DOHH2 (cell line): ENCODE measurements around the gene EDC3.

Source experiments
- H3F3A ChIP-seq: fragments of 200-600 bp; sonication (generic), shearing (Covaris generic); 2 replicates; pipeline ENCODE4 v1.6.0; 2016; ENCODE audit warnings: antibody characterized with exemption, mild to moderate bottlenecking; ENCODE audit not compliant: control insufficient read depth, insufficient read depth
- H3K27ac ChIP-seq: fragments of 200-600 bp; sonication (generic); 2 replicates; pipeline ENCODE4 v1.5.1; 2014; ENCODE audit warnings: low read depth, mild to moderate bottlenecking, low read length, moderate library complexity
- H3K27me3 ChIP-seq: fragments of 200-600 bp; sonication (generic); 2 replicates; pipeline ENCODE4 v1.6.1; 2014; ENCODE audit warnings: mild to moderate bottlenecking, low read length, mixed read lengths; ENCODE audit not compliant: control insufficient read depth
- H3K36me3 ChIP-seq: fragments of 200-600 bp; sonication (generic); 2 replicates; pipeline ENCODE4 v1.6.1; 2014; ENCODE audit warnings: mild to moderate bottlenecking, low read length, moderate library complexity, mixed read lengths; ENCODE audit not compliant: control insufficient read depth
- H3K4me1 ChIP-seq: fragments of 200-600 bp; sonication (generic); 2 replicates; pipeline ENCODE4 v1.6.1; 2014; ENCODE audit warnings: mild to moderate bottlenecking, low read length, mixed read lengths; ENCODE audit not compliant: control insufficient read depth
- H3K4me2 ChIP-seq: fragments of 200-600 bp; sonication (generic); 2 replicates; pipeline ENCODE4 v1.6.0; 2014; ENCODE audit warnings: mild to moderate bottlenecking, low read length, moderate library complexity
- H3K4me3 ChIP-seq: fragments of 200-600 bp; sonication (generic); 2 replicates; pipeline ENCODE4 v1.5.1; 2014; ENCODE audit warnings: mild to moderate bottlenecking, low read length, mixed read lengths
- H3K79me2 ChIP-seq: fragments of 200-600 bp; sonication (generic); 2 replicates; pipeline ENCODE4 v1.6.1; 2014; ENCODE audit warnings: mild to moderate bottlenecking, low read length, mixed read lengths; ENCODE audit not compliant: control insufficient read depth
- H3K9me2 ChIP-seq: fragments of 200-600 bp; sonication (generic); replicated peaks from 2 replicates; pipeline ENCODE4 v1.6.1; 2014; ENCODE audit warnings: mild to moderate bottlenecking, low read length, mixed read lengths; ENCODE audit not compliant: control insufficient read depth
- H3K9me3 ChIP-seq: fragments of 200-600 bp; sonication (generic); 2 replicates; pipeline ENCODE4 v1.6.1; 2014; ENCODE audit warnings: antibody characterized with exemption, low read length, mixed read lengths; ENCODE audit not compliant: control insufficient read depth, insufficient read depth
- H4K20me1 ChIP-seq: fragments of 200-600 bp; sonication (generic); 2 replicates; pipeline ENCODE4 v1.6.0; 2014; ENCODE audit warnings: low read depth, mild to moderate bottlenecking, antibody characterized with exemption, low read length, moderate library complexity; ENCODE audit not compliant: control insufficient read depth, insufficient read depth
- CTCF ChIP-seq: fragments of 200-600 bp; sonication (generic); IDR thresholded peaks from one replicate; pipeline ENCODE4 v1.5.1; 2014; ENCODE audit warnings: antibody characterized with exemption, mild to moderate bottlenecking, low read depth, low read length; ENCODE audit not compliant: poor library complexity, severe bottlenecking
- EZH2phosphoT487 ChIP-seq: fragments of 200-600 bp; sonication (generic); IDR thresholded peaks from 2 replicates; pipeline ENCODE4 v1.6.1; 2017; ENCODE audit warnings: borderline replicate concordance, mild to moderate bottlenecking, antibody characterized with exemption, low read length, moderate library complexity, mixed read lengths

EDC3 gene

GRCh38 chr15:74615508-74616365 is 80.1 kb downstream of the EDC3 start, which contains the start of gene CLK3:
TSS of gene CLK3 (plus strand) at chr15:74615836. CDS start at chr15:74619197, 3,361 bp downstream.
- Histone ChIP-seq H3F3A (peaks cover 10% of the 10 kb centered on the region), H3K36me3 (peaks cover 48% of the 10 kb centered on the region), H3K27ac (peak within 1 kb of the TSS; percentile 79), H3K4me2 (peak within 1 kb of the TSS; percentile 96), H3K27me3 (0 out of 2 replicates have a peak, but pooled peaks cover 7% of the 10 kb centered on the region), H4K20me1 (peaks cover 26% of the 10 kb centered on the region), H3K4me3 (peak within 1 kb of the TSS; percentile 98), H3K9me2 (no peaks in the 10 kb centered on the region), H3K4me1 (peaks cover 24% of the 10 kb centered on the region), H3K9me3 (no peaks in the 10 kb centered on the region), H3K79me2 (peaks cover 56% of the 10 kb centered on the region)
- TF ChIP-seq EZH2phosphoT487 (no peak), CTCF (no peak)

DNA sequence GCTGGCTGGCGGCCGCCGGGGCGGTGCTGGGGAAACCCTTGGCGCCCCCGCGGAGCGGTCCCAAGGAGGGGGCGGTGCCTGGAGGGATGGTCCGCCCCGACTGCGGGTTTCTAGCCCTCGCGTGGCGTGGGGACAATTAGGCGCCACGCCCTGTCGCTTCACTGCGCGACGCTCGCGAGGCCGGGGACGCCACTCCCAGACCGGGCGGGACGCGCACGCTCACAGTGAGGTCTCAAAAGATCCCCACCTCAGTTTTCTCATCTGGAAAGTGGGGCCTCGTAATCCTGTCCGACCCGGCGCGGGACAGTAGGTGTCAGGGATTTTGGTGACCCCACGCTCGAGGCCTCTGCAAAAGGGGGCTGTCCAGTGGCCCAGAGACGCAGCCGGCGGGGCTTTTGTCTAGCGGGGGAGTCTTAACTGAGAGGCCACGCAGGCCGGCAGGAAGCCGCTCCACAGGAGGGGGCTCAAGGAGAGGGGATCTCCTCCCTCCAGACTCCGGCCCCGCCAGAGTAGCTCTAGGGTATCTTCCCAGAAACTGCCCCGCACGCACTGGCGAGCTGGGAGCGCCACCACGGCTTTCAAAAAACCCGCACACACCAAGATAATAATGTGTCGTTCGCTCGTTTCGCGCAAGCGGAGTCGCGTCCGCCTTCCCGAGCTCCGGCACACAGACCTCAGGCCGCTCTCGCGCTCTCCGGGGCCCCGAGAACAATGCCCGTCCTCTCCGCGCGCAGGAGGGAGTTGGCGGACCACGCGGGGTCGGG is 80.9 kb downstream of the EDC3 start:
- peak overlapping the region; percentile 79 for H3K27ac ChIP-seq
- peak overlapping the region; percentile 98 for H3K4me3 ChIP-seq
- H3K79me2 ChIP-seq: peaks cover 49% of the 10 kb centered on the region
- peak overlapping the region; percentile 96 for H3K4me2 ChIP-seq
- peaks cover 10% of the 10 kb centered on the region for H3F3A ChIP-seq
- no peaks in the 10 kb centered on the region for H3K9me2 ChIP-seq
- no peaks in the 10 kb centered on the region for H3K9me3 ChIP-seq
- H3K4me1 ChIP-seq: peaks cover 24% of the 10 kb centered on the region
- peaks cover 40% of the 10 kb centered on the region for H3K36me3 ChIP-seq
- TF ChIP-seq CTCF: no peak
- no peak for TF ChIP-seq EZH2phosphoT487
- peaks cover 26% of the 10 kb centered on the region for H4K20me1 ChIP-seq
- 0 out of 2 replicates have a peak, but pooled peaks cover 7% of the 10 kb centered on the region for H3K27me3 ChIP-seq

DNA sequence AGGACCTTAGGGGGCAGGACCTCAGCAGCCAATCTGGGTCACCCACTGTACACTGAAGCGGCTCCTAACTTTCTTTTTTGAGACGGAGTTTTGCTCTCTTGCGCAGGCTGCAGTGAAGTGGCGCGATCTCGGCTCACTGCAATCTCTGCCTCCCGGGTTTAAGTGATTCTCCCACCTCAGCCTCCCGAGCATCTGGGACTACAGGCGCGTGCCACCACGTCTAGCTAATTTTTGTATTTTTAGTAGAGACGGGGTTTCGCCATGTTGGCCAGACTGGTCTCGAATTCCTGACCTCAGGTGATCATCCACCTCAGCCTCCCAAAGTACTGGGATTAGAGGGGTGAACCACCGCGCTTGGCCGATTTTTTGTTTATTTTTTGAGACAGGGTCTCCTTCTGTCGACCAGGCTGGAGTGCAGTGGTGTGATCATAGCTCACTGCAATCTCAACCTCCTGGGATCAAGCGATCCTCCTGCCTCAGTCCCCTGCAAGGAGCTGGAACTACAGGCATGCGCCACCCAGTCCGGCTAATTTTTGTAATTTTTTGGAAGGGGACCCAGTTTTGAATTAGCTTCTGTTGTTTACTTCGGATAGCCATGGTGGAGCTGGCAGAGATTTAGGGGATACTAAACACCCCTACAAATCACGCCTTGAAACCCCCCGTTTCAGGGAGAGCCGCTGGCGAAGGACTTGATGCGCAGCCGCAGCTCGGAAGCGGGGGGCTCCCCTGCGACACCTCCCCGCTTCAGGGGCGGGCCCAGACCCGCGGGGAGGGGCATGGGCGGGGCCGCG is 81.7 kb downstream of the EDC3 start:
- H3F3A ChIP-seq: peaks cover 10% of the 10 kb centered on the region
- H3K4me1 ChIP-seq: peaks cover 24% of the 10 kb centered on the region
- 0 out of 2 replicates have a peak, but pooled peaks cover 7% of the 10 kb centered on the region for H3K27me3 ChIP-seq
- peak overlapping the region; percentile 98 for H3K4me3 ChIP-seq
- H3K27ac ChIP-seq: no peak overlapping the region
- peaks cover 41% of the 10 kb centered on the region for H3K79me2 ChIP-seq
- H4K20me1 ChIP-seq: peaks cover 26% of the 10 kb centered on the region
- no peaks in the 10 kb centered on the region for H3K9me3 ChIP-seq
- H3K36me3 ChIP-seq: peaks cover 32% of the 10 kb centered on the region
- H3K4me2 ChIP-seq: peak overlapping the region; percentile 96
- no peak for TF ChIP-seq CTCF
- no peak for TF ChIP-seq EZH2phosphoT487
- no peaks in the 10 kb centered on the region for H3K9me2 ChIP-seq
